T-helper 9 cell (primary cell): ENCODE measurements around the gene IGFL2.
"Not testable (repeated sequence)": the region's sequence is repeated elsewhere in the genome, so short reads cannot be mapped to it uniquely, and the experiment has no call there.

ENCODE experiments used
- DNase-seq: peaks from one replicate; pipeline ENCODE4 v3.0.0-alpha.2; 2020
- total RNA-seq, 2 donors: gene quantifications; one replicate each; lab custom pipeline; 2026; lab: John Stamatoyannopoulos, UW

Gene IGFL2
- total RNA-seq: 0 to 0.21 reads per million in 2 donors

DNA sequence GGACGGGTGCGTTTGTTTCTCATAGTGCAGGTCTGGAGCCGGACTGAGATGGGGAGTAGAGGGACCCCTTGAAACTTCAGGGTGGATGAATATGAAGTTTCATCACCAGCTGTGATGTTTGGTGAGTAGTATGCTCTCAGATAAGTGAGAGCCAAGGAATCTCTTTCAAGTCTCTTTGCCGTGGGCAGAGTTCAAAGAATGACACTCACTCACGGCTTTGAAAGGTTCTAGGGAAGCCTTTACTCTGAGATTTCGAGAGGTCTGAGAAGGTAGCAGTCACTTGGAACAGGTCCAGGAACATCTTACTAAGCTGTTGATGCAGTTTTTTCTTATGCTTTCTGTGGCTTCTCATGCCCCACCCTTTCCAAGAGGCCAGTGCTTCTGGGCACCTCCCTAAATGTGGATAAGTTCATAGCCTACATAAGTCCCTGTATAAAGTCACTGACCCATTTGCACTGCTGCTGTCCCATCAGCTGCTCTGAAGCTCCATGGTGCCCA is at the start of gene IGFL2:
Gene IGFL2, plus strand, starts transcription at position 448 of the 498 bp plus-strand sequence. Its CDS starts 41 bp downstream, at position 489.
- no peak for DNase-seq

DNA sequence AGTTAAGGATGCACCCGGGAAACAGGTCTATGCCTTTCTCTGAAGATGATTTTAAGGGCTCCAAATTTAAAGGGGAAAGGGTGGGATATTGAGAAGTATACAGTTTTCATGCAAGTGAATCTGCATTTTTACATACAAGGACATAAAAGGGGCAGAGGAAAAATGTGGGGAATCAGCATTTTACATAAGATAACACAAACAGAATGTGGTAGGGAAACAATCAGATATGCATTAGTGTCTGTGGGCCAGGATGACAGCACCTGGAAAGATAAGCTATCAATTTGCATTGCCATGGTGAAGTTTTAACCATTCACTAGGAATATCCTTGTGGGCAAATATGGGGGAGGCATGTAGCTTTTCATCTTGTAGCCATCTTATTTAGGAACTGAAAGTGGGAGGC is 47.7 kb upstream of the IGFL2 start:
- no peak for DNase-seq

DNA sequence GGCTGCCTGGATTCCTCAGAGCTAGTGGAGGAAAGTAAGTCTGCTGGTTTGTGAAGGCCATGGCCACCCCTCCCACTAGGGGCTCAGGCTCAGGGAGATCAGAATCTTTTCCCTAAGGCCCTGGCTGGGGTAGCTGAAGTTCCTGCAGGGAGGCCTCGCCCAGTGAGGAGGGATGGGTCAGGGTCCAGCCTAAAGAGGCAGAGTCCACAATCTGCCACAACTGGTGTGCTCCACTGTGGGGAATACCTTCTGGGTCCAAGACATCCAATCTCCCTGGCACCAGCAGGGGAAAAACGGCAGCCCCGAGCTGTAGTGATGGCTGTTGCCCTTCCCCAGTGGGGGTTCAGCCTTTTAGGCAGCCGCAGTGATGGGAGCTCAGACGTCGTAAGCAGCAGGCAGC is 46.7 kb upstream of the IGFL2 start:
- DNase-seq: no peak

- not testable (repeated sequence) for DNase-seq
These were observed 45.7 kb upstream of the IGFL2 start for GRCh38 chr19:46102333-46102732.

- no peak for DNase-seq
These were observed 40.7 kb upstream of the IGFL2 start for GRCh38 chr19:46107371-46107770.

- no peak for DNase-seq
These were observed 38.2 kb upstream of the IGFL2 start for GRCh38 chr19:46109876-46110275.

DNA sequence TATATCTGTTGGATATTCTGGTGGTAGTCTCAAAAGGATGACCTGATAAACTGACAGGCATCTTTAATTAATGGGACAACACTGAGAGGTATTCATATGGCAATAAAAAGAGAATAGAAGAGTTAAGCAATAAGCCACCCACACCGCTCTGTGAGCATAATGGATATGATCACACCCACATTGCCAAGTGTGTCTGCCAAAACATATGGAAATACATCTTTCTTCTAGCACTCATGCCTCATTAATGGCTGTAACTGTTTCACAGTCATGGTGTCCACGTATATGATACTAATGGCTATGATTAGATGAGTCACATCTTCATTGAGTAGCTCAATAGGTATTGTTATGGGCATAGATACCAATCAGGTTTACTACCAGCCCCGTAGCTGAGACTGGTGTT is 36.7 kb upstream of the IGFL2 start:
- DNase-seq: no peak

DNA sequence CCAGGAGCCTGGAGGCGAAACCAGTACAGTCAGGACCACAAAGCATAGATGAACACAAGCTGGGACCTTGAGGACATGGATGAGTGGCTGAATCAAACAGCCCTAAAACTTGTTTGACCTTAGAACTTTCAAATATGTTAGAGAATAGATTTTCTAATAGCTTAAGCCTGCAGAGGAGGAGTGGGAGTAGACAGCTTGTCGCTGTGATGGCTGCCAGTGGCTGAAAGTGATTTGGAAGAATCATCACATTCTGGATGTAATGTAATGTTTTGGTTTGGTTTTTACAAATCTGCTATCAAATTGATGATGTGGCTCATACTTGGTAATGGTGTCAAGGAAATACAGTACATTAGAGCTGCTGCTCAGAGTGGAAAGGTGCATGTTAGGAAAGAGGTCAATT is 35.5 kb upstream of the IGFL2 start:
- DNase-seq: no peak

GRCh38 chr19:46113726-46114125 is 34.3 kb upstream of the IGFL2 start:
- no peak for DNase-seq

GRCh38 chr19:46115396-46116106 is 32.5 kb upstream of the IGFL2 start:
- no peak for DNase-seq

GRCh38 chr19:46116121-46116520 is 31.9 kb upstream of the IGFL2 start:
- DNase-seq: no peak

DNA sequence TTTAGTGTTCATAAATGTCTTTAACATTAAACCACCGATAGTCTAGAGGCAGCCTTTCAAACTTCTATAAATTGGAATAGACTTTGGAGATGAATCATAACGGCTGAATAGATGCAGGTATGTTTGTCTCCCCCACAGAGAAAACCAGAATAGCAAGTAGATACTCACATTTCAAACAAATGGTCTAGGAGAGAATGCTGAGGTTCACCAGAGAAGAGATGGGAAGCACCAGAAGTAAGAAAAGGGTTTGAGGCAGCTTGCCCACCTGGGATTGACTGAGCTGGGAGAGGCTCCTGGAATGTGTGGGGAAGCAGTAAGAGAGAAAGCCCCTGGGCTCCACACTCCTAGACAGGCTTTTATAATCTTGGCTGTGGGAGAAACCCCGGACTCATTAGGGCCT is 29.9 kb upstream of the IGFL2 start:
- DNase-seq: no peak

- DNase-seq: no peak
These were observed 23.4 kb upstream of the IGFL2 start, which contains the start of gene IGFL3 for GRCh38 chr19:46124638-46125115. Gene IGFL3, minus strand, starts transcription at chr19:46124688. Its CDS starts 39 bp downstream, at chr19:46124649.

- no peak for DNase-seq
These were observed 22.6 kb upstream of the IGFL2 start for GRCh38 chr19:46125447-46125846.

DNA sequence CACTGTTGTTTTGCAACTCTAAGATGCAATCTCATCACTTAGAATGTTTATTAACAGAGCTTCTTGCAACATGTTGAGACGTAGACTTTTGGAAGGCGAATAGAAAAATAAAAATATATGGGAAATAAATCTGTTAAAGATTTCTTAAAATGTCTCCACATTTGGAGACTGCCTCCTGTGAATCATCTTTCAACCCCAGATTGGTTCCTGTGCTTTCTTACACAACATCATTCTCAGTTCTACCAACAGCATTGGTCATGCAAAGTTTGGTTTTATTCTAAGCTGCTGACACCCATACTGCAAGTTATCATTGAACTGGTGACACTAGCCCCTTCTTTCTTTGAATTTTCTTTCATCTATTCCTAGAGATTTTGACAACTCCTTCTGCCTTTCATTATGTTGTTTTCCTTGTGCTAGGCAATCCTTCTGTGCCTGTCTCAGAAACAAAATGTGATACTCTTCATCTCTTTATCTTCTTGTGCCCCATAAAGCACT is 21.9 kb upstream of the IGFL2 start:
- DNase-seq: no peak

DNA sequence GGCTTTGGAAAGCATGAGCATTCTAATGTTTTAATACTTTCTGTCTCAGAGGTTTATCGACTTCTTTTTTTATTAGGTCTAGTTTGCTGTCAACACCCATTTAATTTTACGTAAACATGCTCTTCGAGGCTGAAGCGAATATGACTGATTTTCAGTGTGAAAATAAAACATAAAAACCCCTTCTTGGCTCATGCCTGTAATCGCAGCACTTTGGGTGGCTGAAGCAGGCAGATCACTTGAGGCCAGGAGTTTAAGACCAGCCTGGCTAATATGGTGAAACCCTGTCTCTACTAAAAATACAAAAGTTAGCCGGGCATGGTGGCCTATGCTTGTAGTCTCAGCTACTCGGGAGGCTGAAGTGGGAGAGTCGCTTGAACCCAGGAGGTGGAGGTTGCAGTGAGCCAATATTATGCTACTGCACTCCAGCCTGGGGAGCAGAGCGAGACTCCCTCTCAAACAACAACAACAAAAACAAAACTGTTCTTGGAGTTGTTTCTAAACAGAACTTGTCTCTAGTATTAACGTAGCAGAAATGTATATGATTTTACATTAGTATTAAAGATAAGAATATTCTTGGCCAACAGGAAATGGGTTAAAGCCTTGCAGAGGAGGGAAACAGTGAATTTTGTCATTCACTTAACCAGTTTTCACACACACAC is 16.4 kb upstream of the IGFL2 start:
- no peak for DNase-seq

DNA sequence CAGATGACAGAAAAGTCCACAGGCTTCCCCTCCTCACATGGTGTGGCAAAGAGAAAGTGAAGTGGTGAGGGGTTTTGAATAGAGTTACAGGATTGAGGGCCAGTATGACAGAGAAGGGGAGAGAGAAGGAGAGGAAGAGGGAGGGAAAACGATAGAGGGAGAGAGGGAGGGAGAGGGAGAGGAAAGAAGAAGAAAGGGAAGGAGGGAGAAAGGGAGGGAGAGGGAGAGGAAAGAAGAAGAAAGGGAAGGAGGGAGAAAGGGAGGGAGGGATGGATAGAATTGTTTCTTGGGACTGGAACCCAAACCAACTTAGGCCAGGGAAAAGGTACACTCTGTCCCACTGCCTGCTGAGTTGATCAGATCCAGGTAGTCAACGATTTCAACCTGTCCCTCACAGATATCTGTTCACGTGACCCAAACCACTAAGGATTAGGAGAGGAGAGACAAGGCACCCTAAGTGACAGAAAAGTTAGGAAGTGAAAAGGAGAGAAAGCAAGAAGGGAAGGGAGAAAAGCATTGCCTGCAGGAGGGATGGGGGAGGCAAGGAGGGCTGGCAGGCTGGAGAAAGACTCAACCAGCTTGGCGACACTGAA is 15.4 kb upstream of the IGFL2 start:
- no peak for DNase-seq

DNA sequence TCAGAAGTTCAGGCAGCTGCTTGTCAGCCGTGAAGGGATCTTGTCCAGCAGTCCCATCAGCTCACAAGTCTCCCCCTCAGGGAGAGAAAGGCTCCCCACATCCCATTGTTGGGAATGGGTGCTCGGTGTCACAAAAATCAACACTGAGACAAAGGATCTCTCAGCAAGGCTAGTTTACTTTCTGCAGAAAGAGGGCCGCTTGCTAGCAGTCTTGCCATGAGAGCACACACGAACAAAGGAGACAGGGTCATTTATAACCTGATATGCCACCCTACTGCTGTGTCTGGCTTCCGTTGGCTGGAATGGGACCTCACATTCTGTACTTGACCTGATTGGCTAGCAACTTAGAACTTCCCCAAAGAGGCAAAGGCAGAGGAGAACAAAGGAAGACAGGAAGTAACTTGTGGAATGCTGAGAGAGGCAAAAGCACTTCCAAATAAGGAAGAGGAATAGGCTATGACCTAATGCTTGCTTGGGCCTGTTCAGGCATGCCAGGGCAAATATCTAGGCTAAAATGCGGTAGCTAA is 14.9 kb upstream of the IGFL2 start:
- DNase-seq: no peak

- no peak for DNase-seq
These were observed 14.2 kb upstream of the IGFL2 start for GRCh38 chr19:46133777-46134241.

- DNase-seq: no peak
These were observed 13.5 kb upstream of the IGFL2 start for GRCh38 chr19:46134527-46134926.

- no peak for DNase-seq
These were observed 10.0 kb upstream of the IGFL2 start for GRCh38 chr19:46137915-46138473.

DNA sequence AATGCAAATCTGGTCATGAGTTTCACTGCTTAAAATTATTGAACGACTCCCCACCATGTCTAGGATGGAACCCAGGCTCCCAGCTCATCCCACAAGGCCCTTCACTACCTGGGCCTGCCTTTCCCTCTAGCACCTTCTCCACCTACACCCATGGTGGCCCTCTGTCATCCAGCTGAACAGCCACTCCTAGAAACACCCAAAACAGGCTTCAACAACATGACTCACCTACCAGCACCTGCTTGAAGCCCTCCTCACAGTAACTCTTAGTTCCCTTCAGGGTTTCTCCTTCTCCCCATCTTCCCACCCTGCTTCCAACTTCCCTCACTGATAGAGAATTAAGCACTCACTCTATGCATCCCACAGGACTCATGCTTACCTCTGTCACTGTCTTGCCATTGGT is 6.6 kb upstream of the IGFL2 start:
- DNase-seq: no peak

GRCh38 chr19:46142294-46142693 is 5.7 kb upstream of the IGFL2 start:
- no peak for DNase-seq
